Activated T-cell treated with anti-CD3 and anti-CD28 coated beads for 1 hour (primary cell): ENCODE results near the gene AOAH.

Source experiments
- DNase-seq: peaks from one replicate; pipeline ENCODE4 v3.0.0-alpha.2; 2020; ENCODE audit warnings: low read depth

The AOAH gene

GRCh38 chr7:36546331-36546730, 178.0 kb downstream of the AOAH start:
- DNase-seq = no peak

- DNase-seq = no peak
These were observed 179.0 kb downstream of the AOAH start for GRCh38 chr7:36545291-36545690.

DNA sequence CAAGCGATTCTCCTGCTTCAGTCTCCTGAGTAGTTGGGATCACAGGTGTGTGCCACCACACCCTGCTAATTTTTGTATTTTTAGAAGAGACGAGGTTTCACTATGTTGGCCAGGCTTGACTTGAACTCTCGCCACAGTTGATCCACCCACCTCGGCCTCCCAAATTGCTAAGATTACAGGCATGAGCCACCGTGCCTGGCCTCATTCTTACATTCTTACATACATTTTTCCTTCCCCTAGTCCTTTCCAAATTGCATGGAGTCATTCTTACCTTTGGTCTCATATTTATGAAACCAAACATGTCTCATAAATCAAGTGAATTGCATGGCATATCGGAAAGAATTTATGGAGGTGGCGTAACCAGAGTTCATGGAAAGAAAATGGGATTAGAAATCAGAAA, 186.2 kb downstream of the AOAH start:
- no peak for DNase-seq

- no peak for DNase-seq
These were observed 188.2 kb downstream of the AOAH start for GRCh38 chr7:36535866-36536664.

- no peak for DNase-seq
These were observed 190.6 kb downstream of the AOAH start for GRCh38 chr7:36533717-36534116.

GRCh38 chr7:36532981-36533499, 191.3 kb downstream of the AOAH start:
- no peak for DNase-seq

GRCh38 chr7:36531951-36532350, 192.3 kb downstream of the AOAH start:
- no peak for DNase-seq

- no peak for DNase-seq
These were observed 193.8 kb downstream of the AOAH start for GRCh38 chr7:36530456-36530855.

GRCh38 chr7:36527549-36527913, 196.8 kb downstream of the AOAH start:
- DNase-seq = no peak

DNA sequence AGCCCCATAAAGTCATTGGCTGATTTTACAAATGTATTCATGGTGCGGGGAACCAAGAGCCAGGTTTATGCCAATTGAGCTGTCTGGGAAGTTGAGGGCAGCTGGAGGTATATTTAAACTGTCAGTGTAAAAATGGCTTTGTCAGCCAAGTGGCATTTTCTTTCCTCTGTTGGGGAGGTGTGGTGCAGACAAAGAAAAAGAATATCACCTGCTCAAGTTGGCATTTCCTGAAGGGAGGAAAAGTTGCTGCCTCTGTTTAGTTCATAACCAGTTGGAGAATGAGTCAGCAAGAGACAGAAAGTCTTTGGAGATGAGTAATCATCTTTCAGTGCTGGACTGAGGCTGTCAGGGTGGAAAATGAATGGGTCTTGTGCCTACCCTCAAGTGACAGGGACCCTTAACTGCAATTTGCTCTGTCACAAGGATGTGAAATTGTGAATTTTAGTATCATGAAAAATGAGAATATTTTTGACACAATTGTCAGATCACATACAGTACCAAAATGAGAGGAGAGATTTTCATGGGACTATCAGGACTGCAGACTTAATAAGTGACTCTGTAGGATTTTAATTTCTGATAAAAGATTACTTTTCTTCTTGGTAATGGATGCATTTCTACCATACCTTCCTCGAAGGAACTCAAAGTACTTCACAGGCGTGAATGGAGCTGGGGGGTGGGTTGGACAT, 197.3 kb downstream of the AOAH start:
- no peak for DNase-seq

DNA sequence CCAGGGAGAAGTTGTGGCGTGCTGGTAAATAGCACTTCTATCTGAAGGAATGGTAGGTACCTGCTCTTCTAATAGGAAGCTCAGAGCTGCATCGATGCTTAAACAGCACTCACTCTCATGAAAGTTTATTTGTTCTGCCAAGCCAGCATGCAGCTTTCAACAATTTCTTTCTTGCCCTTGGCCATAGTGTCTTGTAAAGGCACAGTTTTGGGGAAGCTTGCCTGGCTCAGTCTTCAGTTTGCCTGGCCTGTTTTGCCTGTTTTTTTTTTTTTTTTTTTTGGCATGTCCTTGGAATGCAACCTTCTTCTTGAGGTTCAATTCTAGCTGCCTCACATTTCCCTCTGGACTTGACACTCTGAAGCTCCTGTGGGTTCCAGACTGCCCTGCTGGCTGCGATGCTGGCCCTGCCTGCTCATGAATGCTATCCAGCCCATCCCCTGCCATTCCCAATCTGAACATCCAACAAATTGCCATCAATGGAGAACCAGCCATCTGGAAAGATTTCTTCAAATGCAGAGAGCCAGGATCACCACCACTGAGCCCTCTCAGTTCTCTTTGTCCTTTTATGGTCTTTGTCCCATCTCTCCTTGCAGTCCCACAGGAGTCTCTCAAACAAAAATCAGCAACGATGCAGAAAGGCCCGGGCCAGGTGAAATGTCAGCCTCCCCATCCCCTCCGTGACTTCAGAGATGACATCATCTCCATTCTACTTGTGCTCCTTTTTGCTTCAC, 200.8 kb downstream of the AOAH start:
- DNase-seq = no peak

DNA sequence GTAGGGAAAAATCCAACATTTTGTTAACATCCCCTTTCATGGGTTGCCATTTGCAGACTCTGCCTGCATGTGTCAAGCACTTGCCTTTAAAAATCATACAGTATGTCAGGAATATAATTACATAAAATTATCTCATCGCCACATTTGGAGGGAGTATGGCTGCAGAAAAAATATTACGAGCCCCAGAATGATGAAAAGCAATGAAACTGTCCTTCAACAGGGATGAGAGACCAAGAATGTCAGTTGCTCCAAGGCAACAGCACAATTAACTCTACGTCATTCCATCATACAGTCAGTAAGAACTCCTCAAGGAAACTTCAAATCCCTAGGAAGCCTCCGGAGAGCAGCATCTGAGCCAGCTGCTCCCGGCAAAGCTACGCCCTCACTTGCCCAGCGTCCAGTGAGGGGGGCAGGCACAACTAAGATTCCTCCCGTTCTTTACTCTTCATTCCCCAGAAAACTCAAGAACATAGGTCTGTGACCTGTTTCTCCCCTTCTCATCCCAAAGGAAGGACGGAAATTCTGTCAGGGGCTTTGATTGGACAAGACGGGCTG, 201.8 kb downstream of the AOAH start:
- DNase-seq = no peak

DNA sequence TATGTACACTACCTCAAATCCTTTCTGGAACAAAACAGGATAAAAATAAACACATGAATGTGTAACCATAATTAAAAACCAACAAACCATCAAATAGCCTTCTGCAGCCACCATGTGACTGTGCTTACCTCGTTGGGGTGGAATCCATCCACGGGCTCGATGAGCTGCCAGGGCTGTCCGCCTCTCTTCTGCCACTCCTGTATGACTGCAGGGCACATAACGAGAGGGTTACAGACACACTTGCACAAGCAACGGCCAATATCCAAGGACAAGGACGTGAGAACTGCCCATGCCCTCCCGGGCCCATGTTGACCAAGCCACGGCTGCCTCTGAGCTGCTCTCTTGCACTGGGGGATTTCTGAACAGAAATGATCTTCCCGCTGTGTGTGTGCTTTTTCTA, 202.4 kb downstream of the AOAH start:
- no peak for DNase-seq

DNA sequence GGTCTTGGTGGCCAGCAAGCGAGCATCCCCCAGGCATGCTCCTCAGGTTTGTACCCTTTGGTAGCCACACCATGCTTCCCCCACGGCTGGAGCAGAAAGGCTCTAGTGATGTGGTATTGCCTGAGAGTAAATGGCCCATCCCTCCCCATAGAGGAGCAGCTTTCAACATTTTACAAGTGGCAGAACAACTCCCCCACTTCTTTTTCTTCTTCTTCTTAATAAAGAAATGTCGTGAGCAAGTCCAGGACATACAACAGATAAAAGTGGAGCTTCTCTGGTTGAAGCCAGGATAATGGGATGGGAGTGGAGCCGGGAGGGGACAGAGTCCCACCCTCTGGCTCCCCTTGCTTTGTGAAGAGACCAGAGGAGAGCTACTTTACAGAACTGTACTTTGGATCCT, 203.2 kb downstream of the AOAH start:
- DNase-seq = no peak

DNA sequence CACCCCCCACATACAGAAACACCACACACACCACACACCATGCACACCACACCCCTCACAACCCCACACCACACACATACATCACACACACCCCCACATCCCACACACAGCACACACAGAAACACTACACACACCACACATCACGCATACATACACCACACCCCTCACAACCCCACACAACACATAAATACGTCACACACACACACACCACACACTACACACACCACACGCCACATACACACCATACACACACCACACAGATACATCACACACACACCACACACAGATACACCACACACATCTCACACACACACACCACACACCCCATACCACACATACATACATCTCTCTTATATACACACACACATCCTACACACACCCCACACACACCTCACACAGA, 208.4 kb downstream of the AOAH start:
- no peak for DNase-seq

DNA sequence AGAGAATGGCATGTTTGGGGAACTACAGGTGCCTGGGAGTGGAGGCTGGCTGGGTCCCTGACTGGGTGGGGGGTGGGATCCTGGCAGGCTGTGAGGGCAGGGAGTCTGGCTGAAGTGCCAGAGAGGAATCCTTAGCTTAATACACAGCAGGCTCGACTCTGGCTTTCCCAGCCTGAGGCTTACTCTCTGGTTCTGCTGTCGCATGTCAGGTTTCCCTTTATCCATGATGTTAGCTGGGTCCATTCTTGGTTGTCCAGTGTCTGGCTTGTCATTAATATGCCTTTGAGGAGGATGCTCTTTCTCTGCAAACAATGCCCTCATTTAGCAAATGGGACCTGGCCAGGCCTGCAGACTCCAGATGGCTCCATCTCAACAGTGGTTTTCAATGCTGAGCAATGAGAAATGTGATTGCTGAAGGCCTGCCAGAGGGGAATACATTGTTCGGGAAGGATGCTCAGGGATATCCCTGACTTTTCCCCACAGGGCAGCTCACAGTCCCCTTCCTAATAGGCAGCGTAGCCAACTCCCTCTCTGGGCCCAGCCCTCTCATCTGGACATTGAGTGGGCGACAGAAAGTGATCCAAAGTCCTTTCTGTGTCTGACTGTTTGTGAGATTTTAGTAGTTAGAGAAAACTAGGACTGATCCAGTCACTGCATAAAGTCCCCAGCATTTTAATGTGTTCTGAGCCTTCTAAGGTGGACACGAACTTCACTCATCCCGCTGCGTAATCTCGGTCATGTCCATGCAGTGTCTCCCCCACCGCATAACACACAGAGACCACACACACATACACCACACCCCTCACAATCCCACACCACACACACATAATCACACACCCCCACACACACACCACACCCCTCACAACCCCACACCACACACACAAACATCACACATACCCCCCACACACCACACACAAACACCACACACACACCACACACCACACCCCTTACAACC, 209.7 kb downstream of the AOAH start:
- no peak for DNase-seq

- no peak for DNase-seq
These were observed 210.9 kb downstream of the AOAH start for GRCh38 chr7:36513393-36513792.

DNA sequence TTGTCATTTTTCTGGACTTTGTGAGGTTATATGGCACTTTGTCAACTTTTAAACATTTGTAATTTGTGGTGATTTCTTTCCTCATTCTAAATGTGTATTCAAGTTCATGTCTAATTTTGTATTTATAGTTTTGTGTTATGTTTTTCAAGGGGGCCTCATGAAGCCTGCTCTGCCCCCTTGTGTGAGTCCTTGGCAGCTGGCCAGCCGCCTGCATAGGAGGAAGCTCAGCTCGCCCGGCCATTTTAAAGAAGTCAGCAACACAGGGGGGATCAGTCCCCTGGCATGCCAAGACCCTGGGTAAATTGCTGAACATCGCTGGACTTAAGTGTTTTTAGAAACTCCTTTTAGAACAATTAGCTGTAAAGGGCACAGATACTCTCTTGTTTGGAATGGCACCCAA, 211.7 kb downstream of the AOAH start:
- DNase-seq = no peak

DNA sequence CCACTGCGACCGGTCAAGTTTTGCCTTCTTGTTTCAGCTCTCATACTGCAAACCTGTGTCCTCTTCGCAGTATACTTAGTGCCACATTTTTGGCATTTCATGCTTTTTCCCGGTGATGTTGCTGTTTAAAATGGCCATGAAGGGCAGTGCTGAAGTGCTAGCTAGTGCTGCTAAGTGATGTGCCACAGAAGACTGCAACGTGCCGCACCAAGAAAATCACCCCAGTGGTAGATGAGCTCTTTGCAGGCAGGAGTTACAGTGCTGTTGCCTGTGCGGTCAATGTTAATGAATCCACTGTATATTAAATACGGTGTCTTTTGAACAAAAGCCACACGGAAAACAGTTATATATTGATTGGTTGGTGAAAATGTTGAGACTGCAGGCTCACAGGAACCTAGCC, 214.3 kb downstream of the AOAH start:
- no peak for DNase-seq

GRCh38 chr7:36507475-36508440, 216.5 kb downstream of the AOAH start:
- no peak for DNase-seq
